Measurements from ENCODE around the gene SARS2. TPM values are rescaled to one million over a fixed set of nuclear protein-coding genes. Genes with fewer than 3 reads are reported as not detected.

SARS2 gene
- total RNA-seq, 1 donor from 2014 or later = 45.8 TPM

DNA sequence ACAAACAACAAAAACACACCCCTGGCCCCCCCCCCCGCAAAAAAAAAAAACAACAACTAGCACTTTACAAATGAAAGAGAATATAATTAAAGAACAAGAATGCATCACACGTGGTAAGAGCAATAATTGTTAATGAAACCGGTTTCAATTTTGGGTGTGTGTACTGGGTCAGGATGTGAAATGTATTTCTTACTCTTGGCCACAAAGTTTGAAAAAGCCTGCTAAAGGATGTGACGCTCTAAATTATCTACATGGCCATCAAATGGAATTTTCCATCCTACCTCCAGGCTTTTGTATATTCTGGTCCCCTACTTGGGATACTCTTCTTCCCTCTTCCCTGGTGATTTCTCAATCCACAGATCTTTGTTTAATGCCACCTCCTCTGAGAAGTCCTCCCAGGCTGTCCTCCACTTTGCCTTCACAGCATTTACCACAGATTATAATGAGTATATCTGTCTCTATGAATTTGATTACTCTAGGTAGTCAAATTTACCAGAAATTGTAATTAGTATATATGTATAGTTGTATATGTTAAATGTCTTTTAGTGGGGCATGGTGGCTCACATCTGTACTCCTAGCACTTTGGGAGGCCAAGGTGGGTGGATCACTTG, 2.1 kb downstream of the SARS2 start:
- H3F3A ChIP-seq (ENCODE audit: low read depth) = no peaks in the 10 kb centered on the region
- H4K20me1 ChIP-seq (ENCODE audit: low read depth) = no peaks in the 10 kb centered on the region
- Mint-ChIP-seq H3K27ac (no peak overlapping the region), H3K4me3 (no peak overlapping the region), H3K27me3 (ENCODE audit: insufficient read depth, low read depth) (peaks cover 2% of the 10 kb centered on the region), H3K36me3 (peaks cover 8% of the 10 kb centered on the region), H3K4me1 (peaks cover 19% of the 10 kb centered on the region), H3K9me3 (peaks cover 3% of the 10 kb centered on the region)
- H3K27me3 ChIP-seq = no peaks in the 10 kb centered on the region
- H3K36me3 ChIP-seq = no peaks in the 10 kb centered on the region
- H3K4me1 ChIP-seq = peaks cover 9% of the 10 kb centered on the region
- no peak overlapping the region for H3K27ac ChIP-seq
- H2AFZ ChIP-seq (replicated peaks) = no peak overlapping the region
- peaks cover 48% of the 10 kb centered on the region for H3K79me2 ChIP-seq (ENCODE audit: low read depth)
- no peak for DNase-seq (ENCODE audit: low spot score)
- H3K9me3 ChIP-seq (ENCODE audit: low read depth) = no peaks in the 10 kb centered on the region
- no peak overlapping the region for H3K9ac ChIP-seq
- TF ChIP-seq EZH2phosphoT487 (IDR thresholded peaks at IDR 0.05) (no peak), EZH2 (IDR thresholded peaks at IDR 0.05) (no peak), CTCF (IDR thresholded peaks at IDR 0.05) (no peak)
- no peak overlapping the region for H3K4me3 ChIP-seq
- no peak overlapping the region for H3K4me2 ChIP-seq

GRCh38 chr19:38924388-38924787, 6.2 kb downstream of the SARS2 start:
- H3K9ac ChIP-seq = no peak overlapping the region
- H3K27ac ChIP-seq = no peak overlapping the region
- no peaks in the 10 kb centered on the region for H4K20me1 ChIP-seq (ENCODE audit: low read depth)
- Mint-ChIP-seq H3K4me1 (no peaks in the 10 kb centered on the region), H3K9me3 (no peaks in the 10 kb centered on the region), H3K36me3 (peaks cover 12% of the 10 kb centered on the region), H3K27me3 (ENCODE audit: insufficient read depth, low read depth) (no peaks in the 10 kb centered on the region), H3K4me3 (no peak overlapping the region), H3K27ac (no peak overlapping the region)
- no peak overlapping the region for H3K4me2 ChIP-seq
- no peaks in the 10 kb centered on the region for H3F3A ChIP-seq (ENCODE audit: low read depth)
- DNase-seq (ENCODE audit: low spot score) = no peak
- no peak for TF ChIP-seq EZH2phosphoT487 (IDR thresholded peaks at IDR 0.05)
- TF ChIP-seq CTCF (IDR thresholded peaks at IDR 0.05) = no peak
- no peak for TF ChIP-seq EZH2 (IDR thresholded peaks at IDR 0.05)
- H3K9me3 ChIP-seq (ENCODE audit: low read depth) = no peaks in the 10 kb centered on the region
- no peaks in the 10 kb centered on the region for H3K4me1 ChIP-seq
- no peaks in the 10 kb centered on the region for H3K27me3 ChIP-seq
- peaks cover 24% of the 10 kb centered on the region for H3K79me2 ChIP-seq (ENCODE audit: low read depth)
- H2AFZ ChIP-seq (replicated peaks) = no peak overlapping the region
- no peak overlapping the region for H3K4me3 ChIP-seq
- no peaks in the 10 kb centered on the region for H3K36me3 ChIP-seq

DNA sequence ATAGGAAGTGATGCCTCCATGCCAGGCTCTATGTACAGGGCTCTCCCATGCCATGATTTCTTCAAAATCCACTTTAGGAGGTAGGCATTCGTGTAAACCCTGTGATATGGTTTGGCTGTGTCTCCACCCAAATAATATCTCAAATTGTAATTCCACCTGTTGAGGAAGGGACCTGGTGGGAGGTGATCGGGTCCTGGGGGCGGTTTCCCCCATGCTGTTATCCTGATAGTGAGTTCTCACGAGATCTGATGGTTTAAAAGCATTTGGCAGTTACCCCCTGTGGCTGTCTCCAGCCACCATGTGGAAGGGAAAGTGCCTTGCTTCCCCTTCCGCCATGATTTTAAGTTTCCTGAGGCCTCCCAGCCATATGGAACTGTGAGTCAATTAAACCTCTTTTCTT, 8.1 kb downstream of the SARS2 start:
- no peaks in the 10 kb centered on the region for H3K4me1 ChIP-seq

More for the DNA sequence above, 8.1 kb downstream of the SARS2 start:
- DNase-seq (ENCODE audit: low spot score) = no peak
- no peaks in the 10 kb centered on the region for H3K4me1 Mint-ChIP-seq
- no peaks in the 10 kb centered on the region for H3K36me3 ChIP-seq
- H3K4me3 Mint-ChIP-seq = no peak overlapping the region
- H3K9me3 ChIP-seq (ENCODE audit: low read depth) = no peaks in the 10 kb centered on the region
- H3K9ac ChIP-seq = no peak overlapping the region
- H3K4me3 ChIP-seq = no peak overlapping the region
- no peaks in the 10 kb centered on the region for H3F3A ChIP-seq (ENCODE audit: low read depth)
- no peak overlapping the region for H3K27ac Mint-ChIP-seq
- H3K27me3 ChIP-seq = no peaks in the 10 kb centered on the region
- no peaks in the 10 kb centered on the region for H3K9me3 Mint-ChIP-seq
- H2AFZ ChIP-seq (replicated peaks) = no peak overlapping the region
- peaks cover 12% of the 10 kb centered on the region for H3K36me3 Mint-ChIP-seq
- peaks cover 5% of the 10 kb centered on the region for H3K79me2 ChIP-seq (ENCODE audit: low read depth)
- H3K4me2 ChIP-seq = no peak overlapping the region
- H3K27ac ChIP-seq = no peak overlapping the region
- no peaks in the 10 kb centered on the region for H3K27me3 Mint-ChIP-seq (ENCODE audit: insufficient read depth, low read depth)
- no peaks in the 10 kb centered on the region for H4K20me1 ChIP-seq (ENCODE audit: low read depth)
- TF ChIP-seq CTCF (IDR thresholded peaks at IDR 0.05) (no peak), EZH2 (IDR thresholded peaks at IDR 0.05) (no peak), EZH2phosphoT487 (IDR thresholded peaks at IDR 0.05) (no peak)
